GM21825 (cell line): ENCODE data around the gene LMNA.
"Not testable (repeated sequence)": the region's sequence is repeated elsewhere in the genome, so short reads cannot be mapped to it uniquely, and the experiment has no call there.

Experiments
- ATAC-seq: cut with Tn5 transposase; IDR thresholded peaks from one replicate; pipeline ENCODE4 v1.9.1; 2021; ENCODE audit warnings: mild to moderate bottlenecking, moderate library complexity; ENCODE audit not compliant: unreplicated experiment

Gene LMNA

DNA sequence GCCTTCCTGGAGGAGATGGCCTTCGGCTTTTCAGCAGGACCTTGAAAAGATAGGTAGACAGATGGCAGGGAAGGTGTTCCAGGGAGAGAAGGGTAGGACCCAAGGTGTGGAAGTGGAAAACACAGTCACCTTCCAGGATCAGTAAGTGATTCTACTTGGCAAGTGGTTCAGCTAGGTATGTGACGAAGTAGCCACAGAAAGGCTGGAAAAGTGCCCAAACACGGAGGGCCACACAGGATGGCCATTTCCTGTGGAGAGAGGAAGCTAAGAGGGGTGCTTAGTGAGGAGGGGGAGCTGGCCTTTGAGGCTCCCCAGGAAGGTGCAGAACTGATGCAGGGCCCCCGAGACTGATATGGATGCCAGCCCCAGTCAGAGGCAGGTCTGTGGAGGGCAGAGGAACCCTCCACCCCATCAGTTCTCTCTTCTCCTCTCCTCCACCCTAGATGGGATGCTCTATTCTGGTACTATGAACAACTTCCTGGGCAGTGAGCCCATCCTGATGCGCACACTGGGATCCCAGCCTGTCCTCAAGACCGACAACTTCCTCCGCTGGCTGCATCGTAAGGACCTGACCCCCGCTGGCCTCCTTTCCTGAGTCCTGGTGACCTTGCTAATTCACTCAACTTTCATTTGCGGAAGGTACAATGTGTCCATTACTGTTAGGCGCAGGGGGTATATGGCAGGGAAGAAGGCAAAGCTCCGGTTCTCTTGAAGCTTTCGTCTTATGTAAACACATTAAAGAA lies 45.7 kb downstream of the LMNA start:
- no peak for ATAC-seq

DNA sequence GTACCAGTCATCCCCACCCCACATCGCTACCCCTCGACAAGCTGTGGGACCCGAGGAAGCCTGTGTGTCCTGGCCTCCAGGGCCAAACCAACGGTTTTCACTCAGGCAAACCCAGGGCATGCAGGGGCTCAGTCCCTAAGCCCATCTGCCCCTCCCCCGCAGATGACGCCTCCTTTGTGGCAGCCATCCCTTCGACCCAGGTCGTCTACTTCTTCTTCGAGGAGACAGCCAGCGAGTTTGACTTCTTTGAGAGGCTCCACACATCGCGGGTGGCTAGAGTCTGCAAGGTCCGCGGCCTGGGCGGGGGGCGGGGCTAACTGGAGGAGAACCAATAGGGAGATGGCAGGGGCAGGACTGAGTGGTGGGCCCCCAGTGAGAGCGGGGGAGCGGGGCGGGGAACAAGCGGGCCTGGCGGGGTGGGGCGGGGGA lies 46.2 kb downstream of the LMNA start:
- no peak for ATAC-seq

DNA sequence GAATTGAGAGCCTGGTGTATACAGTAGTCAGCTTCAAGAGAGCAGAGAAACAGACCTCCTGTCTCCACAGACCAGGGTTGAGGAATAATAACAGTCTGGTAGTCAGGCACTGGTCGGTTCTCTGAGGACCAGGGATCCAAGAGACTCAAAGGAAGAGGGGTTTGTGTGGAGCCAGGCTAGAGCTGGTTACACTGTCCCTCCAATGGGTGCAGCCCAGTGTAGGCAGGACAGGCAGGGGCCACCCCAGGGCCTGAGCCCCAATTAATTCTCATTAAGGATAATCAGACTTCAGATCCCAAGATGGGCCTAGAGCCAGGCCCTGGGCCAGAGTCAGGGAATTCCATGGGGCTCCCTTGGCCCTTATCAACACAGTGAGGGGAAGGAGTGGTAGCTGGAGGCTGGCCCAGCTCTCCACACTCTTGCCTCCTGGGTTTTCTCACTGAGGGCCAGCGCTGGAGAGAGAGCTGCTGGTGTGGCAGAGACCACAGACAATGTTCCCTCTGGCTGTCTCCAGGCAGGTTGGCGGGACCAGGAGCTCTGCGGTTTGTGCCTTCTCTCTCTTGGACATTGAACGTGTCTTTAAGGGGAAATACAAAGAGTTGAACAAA lies 48.0 kb downstream of the LMNA start:
- no peak for ATAC-seq

DNA sequence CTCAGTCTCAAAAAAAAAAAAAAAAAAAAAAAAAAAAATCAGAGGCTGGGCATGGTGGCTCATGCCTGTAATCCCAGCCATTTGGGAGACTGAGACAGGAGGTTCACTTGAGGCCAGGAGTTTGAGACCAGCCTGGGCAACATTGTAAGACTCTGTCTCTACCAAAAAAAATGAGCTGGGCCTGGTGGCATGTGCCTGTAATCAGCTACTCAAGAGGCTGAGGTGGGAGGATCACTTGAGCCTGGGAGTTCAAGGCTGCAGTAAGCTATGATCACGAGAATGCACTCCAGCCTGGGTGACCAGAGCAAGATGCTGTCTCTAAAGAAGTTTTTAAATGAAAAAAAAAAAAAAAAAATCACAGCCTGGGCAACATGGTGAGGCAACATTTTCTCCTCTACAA lies 49.2 kb downstream of the LMNA start:
- no peak for ATAC-seq

DNA sequence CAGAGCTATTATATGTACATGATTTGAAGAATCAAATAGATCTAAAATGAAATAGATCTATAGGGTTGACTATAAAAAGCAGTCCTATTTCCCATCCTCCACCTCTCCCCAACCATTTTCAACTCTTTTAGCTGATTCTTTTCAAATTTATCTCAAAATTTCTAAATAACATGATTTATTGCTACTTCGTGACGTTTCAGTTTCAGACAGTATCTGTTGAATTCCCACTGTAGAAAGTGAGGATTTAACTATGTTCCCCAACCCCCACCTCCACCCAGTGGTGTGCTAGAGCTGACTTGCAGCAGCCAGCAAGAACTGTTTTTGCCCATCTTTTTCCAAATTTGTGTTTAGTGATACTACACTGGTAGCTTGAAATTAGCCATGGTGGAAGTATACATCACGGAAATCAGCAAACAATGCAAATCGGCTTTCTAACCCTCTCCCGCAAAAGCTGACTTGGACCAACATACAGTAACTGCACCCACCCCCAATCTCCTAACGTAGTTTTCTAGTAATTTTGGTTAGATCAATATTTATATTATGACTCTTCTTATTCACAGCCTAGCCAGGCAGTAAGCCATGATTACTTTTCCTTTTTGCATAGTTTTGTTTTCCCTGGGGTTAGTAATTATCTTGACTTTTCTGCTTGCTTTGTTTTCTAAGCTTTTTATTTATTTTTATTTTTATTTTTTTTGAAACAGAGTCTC lies 49.8 kb downstream of the LMNA start:
- no peak for ATAC-seq

DNA sequence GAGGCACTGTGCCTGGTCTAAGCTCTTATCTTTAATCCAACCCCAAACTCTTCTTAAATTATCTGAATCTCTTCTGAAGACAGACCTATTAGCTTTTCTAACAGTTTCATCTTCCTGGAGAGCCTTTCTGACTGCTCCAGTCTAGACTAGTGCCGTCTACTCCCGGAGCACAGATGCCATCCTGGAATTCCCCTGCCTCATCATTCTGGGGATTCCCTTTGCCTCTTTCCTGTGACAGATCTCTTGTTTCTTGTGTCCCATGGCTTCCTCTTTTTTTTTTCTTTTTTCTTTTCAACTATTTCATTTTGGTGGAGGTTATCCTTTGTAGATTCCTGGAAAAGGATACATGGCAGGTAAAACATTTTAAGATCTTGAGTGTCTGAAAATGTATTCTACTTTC lies 50.6 kb downstream of the LMNA start:
- no peak for ATAC-seq

DNA sequence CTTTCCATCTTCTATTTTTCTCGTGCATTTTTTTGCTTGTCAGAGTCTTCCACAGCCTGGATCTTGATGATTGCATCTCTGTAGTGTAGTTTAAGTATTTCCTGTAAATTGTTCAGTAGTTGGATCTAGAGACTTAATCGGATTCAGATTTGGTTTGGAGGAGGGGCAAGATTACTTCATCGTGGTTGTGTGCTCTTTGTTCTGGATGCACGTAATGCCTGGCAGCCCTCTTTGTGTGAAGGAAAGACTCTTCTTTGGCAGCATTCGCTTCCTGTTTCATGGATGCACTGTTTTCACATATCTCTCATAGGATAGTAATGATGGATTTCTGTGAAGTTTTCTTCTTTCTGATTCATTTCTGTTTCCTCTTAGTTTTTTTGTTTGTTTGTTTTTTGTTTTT lies 53.0 kb downstream of the LMNA start:
- no peak for ATAC-seq

DNA sequence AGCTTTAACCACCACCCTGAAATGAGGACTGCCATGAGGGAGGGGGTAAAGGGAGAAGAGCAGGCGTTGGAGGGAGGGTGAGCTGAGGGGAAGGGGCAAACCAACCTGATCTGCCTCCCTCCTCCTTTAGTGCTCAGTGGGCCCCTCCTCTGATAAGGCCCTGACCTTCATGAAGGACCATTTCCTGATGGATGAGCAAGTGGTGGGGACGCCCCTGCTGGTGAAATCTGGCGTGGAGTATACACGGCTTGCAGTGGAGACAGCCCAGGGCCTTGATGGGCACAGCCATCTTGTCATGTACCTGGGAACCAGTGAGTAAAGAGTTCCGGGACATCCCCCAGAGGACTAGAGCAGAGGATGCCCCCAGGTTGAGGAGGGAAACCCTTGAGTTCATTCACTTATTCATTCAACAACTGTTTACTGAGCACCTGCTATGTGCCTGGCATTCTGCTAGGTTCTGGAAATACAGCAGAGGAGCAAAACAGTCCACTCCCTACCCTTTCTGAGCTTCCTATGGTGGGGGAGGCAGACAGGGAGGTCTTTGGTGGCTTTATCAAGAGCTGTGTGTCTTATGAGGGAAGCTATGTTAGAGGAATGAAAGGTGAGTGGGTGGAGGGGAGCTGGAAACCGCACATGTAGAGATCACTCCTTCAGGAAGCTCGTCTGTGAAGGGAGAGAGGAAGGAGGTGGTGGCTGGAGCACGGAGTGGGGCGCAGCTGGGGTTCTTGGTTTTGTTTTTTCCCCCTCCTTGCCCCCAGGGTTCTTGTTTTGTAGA lies 58.4 kb downstream of the LMNA start:
- no peak for ATAC-seq

DNA sequence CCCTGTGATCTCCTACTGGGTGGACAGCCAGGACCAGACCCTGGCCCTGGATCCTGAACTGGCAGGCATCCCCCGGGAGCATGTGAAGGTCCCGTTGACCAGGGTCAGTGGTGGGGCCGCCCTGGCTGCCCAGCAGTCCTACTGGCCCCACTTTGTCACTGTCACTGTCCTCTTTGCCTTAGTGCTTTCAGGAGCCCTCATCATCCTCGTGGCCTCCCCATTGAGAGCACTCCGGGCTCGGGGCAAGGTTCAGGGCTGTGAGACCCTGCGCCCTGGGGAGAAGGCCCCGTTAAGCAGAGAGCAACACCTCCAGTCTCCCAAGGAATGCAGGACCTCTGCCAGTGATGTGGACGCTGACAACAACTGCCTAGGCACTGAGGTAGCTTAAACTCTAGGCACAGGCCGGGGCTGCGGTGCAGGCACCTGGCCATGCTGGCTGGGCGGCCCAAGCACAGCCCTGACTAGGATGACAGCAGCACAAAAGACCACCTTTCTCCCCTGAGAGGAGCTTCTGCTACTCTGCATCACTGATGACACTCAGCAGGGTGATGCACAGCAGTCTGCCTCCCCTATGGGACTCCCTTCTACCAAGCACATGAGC lies 62.2 kb downstream of the LMNA start:
- no peak for ATAC-seq

DNA sequence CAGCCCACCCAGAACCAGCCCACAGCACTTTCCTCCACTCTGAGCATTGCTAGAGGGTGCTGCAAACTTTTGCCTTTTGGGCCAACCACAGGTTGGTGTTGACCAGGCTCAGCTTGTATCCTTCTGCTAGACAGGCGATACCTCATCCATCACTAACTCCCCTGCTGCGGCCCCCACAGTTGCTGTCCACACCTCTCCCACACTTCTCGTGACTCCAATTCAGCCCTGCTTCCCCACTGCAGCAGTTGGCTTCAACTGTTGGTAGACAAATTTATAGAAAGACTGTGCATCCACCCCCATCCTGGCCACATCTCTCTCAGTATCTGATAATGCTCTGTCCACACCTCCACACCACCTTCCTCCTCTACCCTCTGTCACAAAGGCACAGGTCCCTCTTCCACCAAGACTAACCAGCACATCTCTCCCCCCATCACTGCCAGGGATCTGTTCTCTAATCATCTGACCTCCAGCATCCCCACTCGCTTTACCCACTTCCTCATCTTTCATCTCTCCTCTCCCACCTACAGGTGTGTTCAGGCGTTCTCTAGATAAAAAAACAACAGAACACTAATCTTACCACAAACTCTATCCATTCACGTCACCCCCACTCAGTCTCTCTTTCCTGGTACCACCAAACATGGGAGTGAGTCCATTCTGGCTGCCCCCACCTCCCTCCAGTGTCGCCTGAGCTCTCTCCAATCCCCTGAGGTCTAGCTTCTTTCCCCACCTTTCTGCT lies 63.6 kb downstream of the LMNA start:
- ATAC-seq: no peak

DNA sequence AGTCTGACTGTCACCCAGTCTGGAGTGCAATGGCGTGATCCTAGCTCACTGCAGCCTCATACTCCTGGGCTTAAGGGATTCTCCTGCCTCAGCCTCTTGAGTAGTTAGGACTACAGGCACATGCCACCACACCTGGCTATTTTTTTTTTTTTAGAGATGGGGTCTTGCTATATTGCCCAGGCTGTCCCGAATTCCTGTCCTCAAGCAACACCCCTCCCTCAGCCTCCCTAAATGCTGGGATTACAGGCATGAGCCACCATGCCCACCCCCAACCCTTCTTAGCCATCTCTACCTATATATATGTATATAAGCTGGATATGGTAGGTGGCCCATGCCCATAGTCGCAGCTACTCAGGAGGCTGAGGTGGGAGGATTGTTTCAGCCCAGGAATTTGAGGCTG lies 66.0 kb downstream of the LMNA start:
- no peak for ATAC-seq

DNA sequence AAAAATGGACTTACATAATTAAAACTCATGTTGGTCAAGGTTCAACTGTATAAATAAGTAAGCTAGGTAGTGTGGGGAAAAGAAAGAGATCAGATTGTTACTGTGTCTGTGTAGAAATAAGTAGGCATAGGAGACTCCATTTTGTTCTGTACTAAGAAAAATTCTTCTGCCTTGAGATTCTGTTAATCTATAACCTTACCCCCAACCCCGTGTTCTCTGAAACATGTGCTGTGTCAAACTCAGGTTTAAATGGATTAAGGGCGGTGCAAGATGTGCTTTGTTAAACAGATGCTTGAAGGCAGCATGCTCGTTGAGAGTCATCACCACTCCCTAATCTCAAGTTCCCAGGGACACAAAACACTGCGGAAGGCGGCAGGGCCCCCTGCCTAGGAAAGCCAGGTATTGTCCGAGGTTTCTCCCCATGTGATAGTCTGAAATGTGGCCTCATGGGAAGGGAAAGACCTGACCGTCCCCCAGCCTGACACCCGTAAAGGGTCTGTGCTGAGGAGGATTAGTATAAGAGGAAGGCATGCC lies 66.9 kb downstream of the LMNA start:
- not testable (repeated sequence) for ATAC-seq

DNA sequence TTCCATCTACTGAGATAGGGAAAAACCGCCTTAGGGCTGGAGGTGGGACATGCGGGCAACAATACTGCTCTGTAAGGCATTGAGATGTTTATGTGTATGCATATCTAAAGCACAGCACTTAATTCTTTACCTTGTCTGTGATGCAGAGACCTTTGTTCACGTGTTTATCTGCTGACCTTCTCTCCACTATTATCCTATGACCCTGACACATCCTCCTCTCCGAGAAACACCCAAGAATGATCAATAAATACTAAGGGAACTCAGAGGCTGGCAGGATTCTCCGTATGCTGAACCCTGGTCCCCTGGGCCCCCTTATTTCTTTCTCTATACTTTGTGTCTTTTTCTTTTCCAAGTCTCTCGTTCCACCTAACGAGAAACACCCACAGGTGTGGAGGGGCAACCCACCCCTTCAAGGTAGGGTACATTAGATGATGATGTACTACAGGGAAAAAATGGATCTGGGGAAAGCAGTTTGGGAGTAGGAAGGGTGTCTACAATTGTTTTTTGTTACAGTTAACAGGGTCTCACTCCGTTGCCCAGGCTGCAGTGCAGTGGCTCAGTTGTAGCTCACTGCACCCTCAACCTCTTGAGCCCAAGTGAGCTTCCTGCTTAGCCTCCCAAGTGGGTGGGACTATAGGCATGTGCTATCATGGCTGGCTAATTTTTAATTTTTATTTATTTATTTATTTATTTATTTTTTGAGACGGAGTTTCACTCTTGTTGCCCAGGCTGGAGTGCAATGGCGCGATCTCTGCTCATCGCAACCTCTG lies 67.7 kb downstream of the LMNA start:
- not testable (repeated sequence) for ATAC-seq

DNA sequence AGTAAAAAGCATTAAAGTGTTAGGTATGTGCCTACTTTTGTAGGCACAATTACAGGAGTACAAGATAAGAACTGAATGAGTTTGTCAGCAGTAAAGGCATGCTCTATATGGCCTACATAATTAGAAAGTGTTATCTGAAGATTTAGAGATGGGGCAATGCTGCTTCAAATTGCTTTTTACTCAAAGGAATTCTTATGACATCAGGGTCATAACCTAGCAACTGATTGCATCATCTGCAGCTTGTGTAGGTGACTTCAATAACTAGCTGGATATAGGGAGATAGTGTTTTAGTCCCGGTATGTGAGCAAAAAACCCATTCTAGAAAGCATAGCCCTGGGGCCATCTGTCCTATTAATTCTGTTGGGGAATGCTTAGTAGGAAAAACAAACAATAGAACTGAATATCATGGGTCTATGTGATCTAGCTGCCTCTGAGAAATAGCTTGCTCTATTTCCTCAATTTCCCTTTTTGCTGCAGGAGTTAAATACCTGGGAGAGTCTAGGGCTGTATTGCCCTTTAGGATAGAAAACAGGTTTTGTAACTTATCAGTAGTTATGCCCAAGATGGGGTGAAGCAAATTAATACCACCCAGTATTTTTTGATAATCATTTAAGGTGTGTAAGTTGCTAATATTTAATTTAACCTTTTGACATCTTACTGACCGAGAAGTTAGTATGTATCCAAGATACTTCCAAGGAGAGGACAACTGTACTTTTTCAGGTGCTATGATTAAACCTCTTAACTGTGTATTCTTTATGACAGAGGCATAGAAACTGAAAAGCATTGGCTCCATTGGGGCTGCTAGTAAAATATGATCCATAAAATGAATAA lies 72.1 kb downstream of the LMNA start:
- ATAC-seq: not testable (repeated sequence)
